CD4-positive, alpha-beta T cell (primary cell): ENCODE data around the gene R3HCC1L. TPM values are rescaled to one million over a fixed set of nuclear protein-coding genes. Genes with fewer than 3 reads are reported as not detected.

Experiments
- ATAC-seq: fragments of 200-7000 bp; cut with Tn5 transposase; one replicate; pipeline ENCODE4 v1.10.0; 2022; ENCODE audit warnings: mild to moderate bottlenecking; ENCODE audit not compliant: poor library complexity
- CTCF ChIA-PET: fragments of 350-600 bp; sonication (Branson Sonifier 250); formaldehyde crosslinking; loops from one replicate; lab custom pipeline; 2021; ENCODE audit warnings: antibody characterized with exemption, inconsistent platforms; lab: Charles Lee
- POLR2A ChIA-PET: fragments of 350-600 bp; sonication (Branson Sonifier 250); formaldehyde crosslinking; loops from one replicate; lab custom pipeline; 2021; ENCODE audit warnings: antibody characterized with exemption, inconsistent platforms; lab: Charles Lee
- DNase-seq, 14 experiments: peaks; one replicate each; pipeline ENCODE4 v3.0.0-alpha.2; 2013 to 2020; ENCODE audit warnings: mixed read lengths in 2 of 14
- H3K27ac ChIP-seq, 2 donors: one replicate each; pipeline versions ENCODE4 v1.5.1 to v1.7.0; 2013; ENCODE audit warnings: low read length in 2 of 2, low read depth in 1 of 2, mild to moderate bottlenecking in 1 of 2
- H3K27me3 ChIP-seq, 2 experiments: 1 replicate in 1 of 2; 2 replicates in 1 of 2; pipeline versions ENCODE4 v1.6.1 to v1.7.0; 2013; ENCODE audit warnings: low read length in 2 of 2, control low read depth in 1 of 2, mild to moderate bottlenecking in 1 of 2, moderate library complexity in 1 of 2; ENCODE audit not compliant: insufficient read depth in 2 of 2, control insufficient read depth in 1 of 2
- H3K36me3 ChIP-seq: one replicate; pipeline ENCODE4 v1.6.1; 2013; ENCODE audit warnings: low read length, control low read depth; ENCODE audit not compliant: insufficient read depth
- H3K4me1 ChIP-seq: one replicate; pipeline ENCODE4 v1.6.1; 2013; ENCODE audit warnings: low read length, control low read depth; ENCODE audit not compliant: insufficient read depth
- H3K4me3 ChIP-seq: one replicate; pipeline ENCODE4 v1.5.1; 2013; ENCODE audit warnings: mild to moderate bottlenecking, low read length, moderate library complexity
- H3K9me3 ChIP-seq, 2 experiments: 1 replicate in 1 of 2; 2 replicates in 1 of 2; pipeline versions ENCODE4 v1.6.1 to v1.7.0; 2013; ENCODE audit warnings: low read length in 2 of 2, mild to moderate bottlenecking in 2 of 2, control low read depth in 1 of 2, moderate library complexity in 1 of 2; ENCODE audit not compliant: control insufficient read depth in 1 of 2, insufficient read depth in 1 of 2
- H3K27ac Mint-ChIP-seq: one replicate; pipeline ENCODE4 v1.8.0; 2020; ENCODE audit warnings: mixed read lengths
- H3K27me3 Mint-ChIP-seq: one replicate; pipeline ENCODE4 v1.8.0; 2021; ENCODE audit warnings: mixed read lengths
- H3K36me3 Mint-ChIP-seq: one replicate; pipeline ENCODE4 v1.8.0; 2021; ENCODE audit warnings: low read depth, mixed read lengths
- H3K4me1 Mint-ChIP-seq: one replicate; pipeline ENCODE4 v1.8.0; 2021; ENCODE audit warnings: low read depth, mixed read lengths
- H3K4me3 Mint-ChIP-seq: one replicate; pipeline ENCODE4 v1.8.0; 2020; ENCODE audit warnings: mild to moderate bottlenecking, mixed read lengths
- H3K9me3 Mint-ChIP-seq: one replicate; pipeline ENCODE4 v1.8.0; 2020; ENCODE audit warnings: mixed read lengths
- CTCF ChIP-seq: fragments of 200-600 bp; IDR thresholded peaks from one replicate; pipeline ENCODE4 v1.8.0; 2022; ENCODE audit warnings: antibody characterized with exemption, mild to moderate bottlenecking
- intact Hi-C, 2 experiments: fragments of 100-400 bp; cut with DNase I in 1 of 2; cut with micrococcal nuclease in 1 of 2; formaldehyde crosslinking; loops; one replicate each; pipeline versions ENCODE4 v1.15.1 to v1.9.0; 2023 to 2025; cut with DNase I, micrococcal nuclease
- total RNA-seq, 174 experiments: library from RNA in 2 of 174; stranded (reverse) in 2 of 174; gene quantifications; one replicate each; pipeline ENCODE4 v1.2.3 and lab custom pipeline; 2021 to 2026

Gene R3HCC1L
- total RNA-seq, 2 experiments from 2014 or later: 12.7 to 13.7 TPM

- peaks cover 76% of the 10 kb centered on the region for H3K36me3 Mint-ChIP-seq
- peaks cover 7% of the 10 kb centered on the region for H3K36me3 ChIP-seq
- H3K27ac Mint-ChIP-seq: no peak overlapping the region
- H3K27me3 Mint-ChIP-seq: no peaks in the 10 kb centered on the region
- ChIA-PET CTCF (no interaction called here), POLR2A (no interaction called here)
- ATAC-seq: no peak
- H3K9me3 Mint-ChIP-seq: no peaks in the 10 kb centered on the region
- H3K27me3 ChIP-seq: no peaks in the 10 kb centered on the region
- DNase-seq: no peak
- no peak overlapping the region for H3K27ac ChIP-seq
- H3K4me3 Mint-ChIP-seq: no peak overlapping the region
- no peak for TF ChIP-seq CTCF
- no peaks in the 10 kb centered on the region for H3K9me3 ChIP-seq
- peaks cover 24% of the 10 kb centered on the region for H3K4me1 Mint-ChIP-seq
- no peak overlapping the region for H3K4me3 ChIP-seq
- intact Hi-C loops: no loop called here
- no peaks in the 10 kb centered on the region for H3K4me1 ChIP-seq
Observed at GRCh38 chr10:98193037-98193436, 58.6 kb downstream of the R3HCC1L start.

GRCh38 chr10:98194633-98195032 is 60.2 kb downstream of the R3HCC1L start:
- Histone ChIP-seq H3K4me1 (no peaks in the 10 kb centered on the region), H3K27me3 (no peaks in the 10 kb centered on the region), H3K36me3 (no peaks in the 10 kb centered on the region), H3K27ac (no peak overlapping the region), H3K4me3 (no peak overlapping the region), H3K9me3 (no peaks in the 10 kb centered on the region)
- CTCF ChIA-PET: no interaction called here
- TF ChIP-seq CTCF: no peak
- no peaks in the 10 kb centered on the region for H3K27me3 Mint-ChIP-seq
- no peak for DNase-seq
- peaks cover 62% of the 10 kb centered on the region for H3K36me3 Mint-ChIP-seq
- peaks cover 25% of the 10 kb centered on the region for H3K4me1 Mint-ChIP-seq
- H3K9me3 Mint-ChIP-seq: no peaks in the 10 kb centered on the region
- no peak overlapping the region for H3K4me3 Mint-ChIP-seq
- intact Hi-C loops: no loop called here
- no peak for ATAC-seq
- POLR2A ChIA-PET: no interaction called here
- no peak overlapping the region for H3K27ac Mint-ChIP-seq

GRCh38 chr10:98195120-98195519 is 60.7 kb downstream of the R3HCC1L start:
- Mint-ChIP-seq H3K4me3 (no peak overlapping the region), H3K27ac (no peak overlapping the region), H3K9me3 (no peaks in the 10 kb centered on the region), H3K4me1 (peaks cover 25% of the 10 kb centered on the region), H3K27me3 (no peaks in the 10 kb centered on the region), H3K36me3 (peaks cover 57% of the 10 kb centered on the region)
- H3K27ac ChIP-seq: no peak overlapping the region
- H3K9me3 ChIP-seq: no peaks in the 10 kb centered on the region
- ChIA-PET POLR2A (no interaction called here), CTCF (no interaction called here)
- no peaks in the 10 kb centered on the region for H3K27me3 ChIP-seq
- ATAC-seq (no peak), DNase-seq (no peak)
- intact Hi-C loops: no loop called here
- no peak for TF ChIP-seq CTCF
- H3K4me3 ChIP-seq: no peak overlapping the region
- no peaks in the 10 kb centered on the region for H3K36me3 ChIP-seq
- H3K4me1 ChIP-seq: no peaks in the 10 kb centered on the region
